A673 (cell line): ENCODE measurements around the gene MCUR1.

Source experiments
- CTCF ChIP-seq: fragments of 300-800, 200-600 bp; sonication (generic); conservative IDR thresholded peaks from 2 replicates; pipeline ENCODE4 v1.5.1; 2017; ENCODE audit warnings: low read depth, mild to moderate bottlenecking, antibody characterized with exemption, low read length, moderate library complexity, mixed read lengths
- EZH2 ChIP-seq: fragments of 200-600 bp; sonication (generic); IDR thresholded peaks from 2 replicates; pipeline ENCODE4 v1.6.1; 2017; ENCODE audit warnings: borderline replicate concordance, low read depth, mild to moderate bottlenecking, mixed read lengths, antibody characterized with exemption, low read length; ENCODE audit not compliant: poor library complexity, severe bottlenecking

GRCh38 chr6:13764996-13765395, 49.4 kb downstream of the MCUR1 start:
- TF ChIP-seq CTCF (no peak), EZH2 (no peak)
